ENCODE data around the gene RBM10. TPM values are rescaled to one million over a fixed set of nuclear protein-coding genes. Genes with fewer than 3 reads are reported as not detected.
A peak's percentile ranks its signal among the peaks of the same experiment; 100 is the strongest.

Gene RBM10
- total RNA-seq, 2 donors from 2014 or later = 30.0 to 67.8 TPM

DNA sequence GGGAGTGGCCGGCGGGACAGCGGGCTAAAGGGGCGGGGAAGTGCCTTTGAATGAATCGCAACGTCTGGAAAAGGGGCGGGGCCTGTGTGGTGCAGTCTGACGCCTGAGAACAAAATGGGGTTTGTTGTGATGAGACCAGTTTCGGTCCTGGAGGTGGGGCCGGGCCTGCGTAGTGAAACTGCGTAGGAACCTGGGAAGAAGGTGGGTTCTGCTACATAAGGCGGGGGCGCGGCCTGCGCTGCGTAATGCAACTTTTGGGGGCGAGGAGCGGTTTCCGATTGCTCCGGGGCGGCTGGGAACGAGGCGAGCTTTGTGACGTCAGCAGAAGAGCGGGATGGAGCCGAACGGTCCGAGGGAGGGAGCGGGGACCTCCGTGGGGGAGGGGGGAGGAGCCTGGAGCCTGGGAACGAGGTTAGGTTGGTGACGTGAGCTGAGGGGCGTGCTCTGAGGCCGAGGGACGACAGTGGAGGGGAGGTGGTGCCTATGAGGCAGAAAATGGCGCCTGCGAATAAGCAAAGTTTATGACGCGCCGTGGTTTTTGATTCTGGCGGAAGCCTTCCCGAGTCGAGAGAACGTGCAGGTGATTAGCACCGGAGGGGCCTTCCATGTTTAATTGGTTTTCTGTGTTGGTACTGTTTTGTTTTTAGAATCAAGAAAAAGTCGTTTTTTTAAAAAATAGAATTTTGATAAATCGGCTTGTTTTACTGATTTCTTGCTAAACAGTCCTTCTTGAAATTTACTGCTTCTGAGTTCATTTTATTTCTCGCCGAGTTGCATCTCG is 88.5 kb downstream of the RBM10 start:
- peak; percentile 93 for DNase-seq
- Histone ChIP-seq H3K27me3 (peaks cover 7% of the 10 kb centered on the region), H3K9me3 (no peaks in the 10 kb centered on the region), H3K9ac (ENCODE audit: low read depth in 2 of 2, low read length in 2 of 2) (peak overlapping the region; percentile 71 to 73), H3K36me3 (no peaks in the 10 kb centered on the region), H3K4me3 (peak overlapping the region; percentile 51), H3K4me1 (no peaks in the 10 kb centered on the region), H3K27ac (peak overlapping the region; percentile 90)
- intact Hi-C loops (cut with DNase I) = no loop called here
- TF ChIP-seq, protein P1, sequence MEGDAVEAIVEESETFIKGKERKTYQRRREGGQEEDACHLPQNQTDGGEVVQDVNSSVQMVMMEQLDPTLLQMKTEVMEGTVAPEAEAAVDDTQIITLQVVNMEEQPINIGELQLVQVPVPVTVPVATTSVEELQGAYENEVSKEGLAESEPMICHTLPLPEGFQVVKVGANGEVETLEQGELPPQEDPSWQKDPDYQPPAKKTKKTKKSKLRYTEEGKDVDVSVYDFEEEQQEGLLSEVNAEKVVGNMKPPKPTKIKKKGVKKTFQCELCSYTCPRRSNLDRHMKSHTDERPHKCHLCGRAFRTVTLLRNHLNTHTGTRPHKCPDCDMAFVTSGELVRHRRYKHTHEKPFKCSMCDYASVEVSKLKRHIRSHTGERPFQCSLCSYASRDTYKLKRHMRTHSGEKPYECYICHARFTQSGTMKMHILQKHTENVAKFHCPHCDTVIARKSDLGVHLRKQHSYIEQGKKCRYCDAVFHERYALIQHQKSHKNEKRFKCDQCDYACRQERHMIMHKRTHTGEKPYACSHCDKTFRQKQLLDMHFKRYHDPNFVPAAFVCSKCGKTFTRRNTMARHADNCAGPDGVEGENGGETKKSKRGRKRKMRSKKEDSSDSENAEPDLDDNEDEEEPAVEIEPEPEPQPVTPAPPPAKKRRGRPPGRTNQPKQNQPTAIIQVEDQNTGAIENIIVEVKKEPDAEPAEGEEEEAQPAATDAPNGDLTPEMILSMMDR (IDR thresholded peaks at IDR 0.05) = no peak

DNA sequence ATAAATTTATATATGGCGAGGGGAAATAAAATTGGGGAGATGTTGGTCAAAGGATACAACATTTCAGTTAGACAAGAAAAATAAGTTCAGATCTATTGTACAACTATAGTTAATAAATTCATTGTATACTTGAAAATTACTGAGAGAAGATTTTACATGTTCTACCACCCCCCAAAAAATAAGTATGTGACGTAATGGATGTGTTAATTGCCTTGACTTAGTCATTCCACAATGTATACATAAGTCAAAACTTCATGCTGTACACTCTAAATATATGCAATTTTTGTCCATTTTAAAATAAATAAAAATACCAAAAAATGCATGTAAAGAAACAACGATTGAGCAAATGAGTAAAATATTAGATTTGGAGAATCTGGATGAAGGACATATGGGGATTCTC is 89.6 kb downstream of the RBM10 start:
- Histone ChIP-seq H3K9me3 (no peaks in the 10 kb centered on the region), H3K4me1 (no peaks in the 10 kb centered on the region), H3K27ac (peak overlapping the region; percentile 90), H3K27me3 (peaks cover 7% of the 10 kb centered on the region), H3K9ac (ENCODE audit: low read depth in 2 of 2, low read length in 2 of 2) (no peak overlapping the region), H3K36me3 (no peaks in the 10 kb centered on the region), H3K4me3 (no peak overlapping the region)
- TF ChIP-seq, protein P1 (IDR thresholded peaks at IDR 0.05) = no peak
- DNase-seq = no peak
- intact Hi-C loops (cut with DNase I) = no loop called here

DNA sequence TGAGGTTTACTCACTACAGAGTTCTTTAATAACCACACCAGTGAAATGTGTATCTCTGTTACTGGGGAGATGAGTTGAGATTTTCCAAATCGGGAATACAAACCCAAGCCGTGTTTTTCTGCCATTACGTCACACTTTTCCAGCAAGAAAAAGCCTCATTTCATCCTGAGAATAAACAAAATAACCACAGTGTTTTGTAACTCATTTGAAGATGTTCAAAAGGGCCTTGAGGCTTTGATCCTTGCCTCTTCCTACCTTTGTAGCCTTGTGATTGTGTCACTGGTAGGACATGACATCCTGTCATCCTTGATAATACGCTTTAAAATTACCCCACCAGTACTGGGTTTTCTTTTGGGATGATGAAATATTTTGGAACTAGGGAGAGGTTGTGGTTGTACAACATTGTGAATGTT is 90.7 kb downstream of the RBM10 start:
- DNase-seq = no peak
- H3K36me3 ChIP-seq = no peaks in the 10 kb centered on the region
- H3K9ac ChIP-seq (ENCODE audit: low read depth in 2 of 2, low read length in 2 of 2) = no peak overlapping the region
- H3K4me3 ChIP-seq = no peak overlapping the region
- H3K27me3 ChIP-seq = peaks cover 7% of the 10 kb centered on the region
- TF ChIP-seq, protein P1 (IDR thresholded peaks at IDR 0.05) = no peak
- no peaks in the 10 kb centered on the region for H3K9me3 ChIP-seq
- H3K4me1 ChIP-seq = no peaks in the 10 kb centered on the region
- intact Hi-C loops (cut with DNase I) = no loop called here
- no peak overlapping the region for H3K27ac ChIP-seq

Other genes with a start within 250 kb of the RBM10 start
- gene JADE3, start 232.8 kb upstream of the RBM10 start, total RNA-seq = 1 to 10 TPM; 7.7 to 8.0 TPM
- under 1 TPM; 0.88 to 0.89 TPM for gene RGN, start 66.8 kb upstream of the RBM10 start, total RNA-seq
- gene NDUFB11, start 519 bp upstream of the RBM10 start, total RNA-seq = 10 to 100 TPM; 84.6 to 97.1 TPM
- gene UBA1, start 48.6 kb downstream of the RBM10 start, total RNA-seq = 100 to 1,000 TPM; 237 to 327 TPM
- gene CDK16, start 73.5 kb downstream of the RBM10 start, total RNA-seq = 100 to 1,000 TPM in 1 of 2 donors, 10 to 100 TPM in 1; 95.0 to 147 TPM
- 10 to 100 TPM; 20.7 to 22.9 TPM for gene USP11, start 87.8 kb downstream of the RBM10 start, total RNA-seq
- gene ZNF157, start 225.4 kb downstream of the RBM10 start, total RNA-seq = not detected